Stimulated activated CD8-positive, alpha-beta memory T cell treated with anti-CD3 and anti-CD28 coated beads, Interleukin-15, amount 100 ng/mL, for 1 hour (primary cell): ENCODE data around the gene ADGRE2.
"Not testable (repeated sequence)": the region's sequence is repeated elsewhere in the genome, so short reads cannot be mapped to it uniquely, and the experiment has no call there.

Experiments
- DNase-seq: peaks from one replicate; pipeline ENCODE4 v3.0.0-alpha.2; 2020; ENCODE audit warnings: low read depth

Gene ADGRE2

GRCh38 chr19:14778110-14778845, at the start of gene ADGRE2:
Gene ADGRE2 (minus strand): TSS chr19:14778560. CDS start chr19:14776756, 1,804 bp downstream.
- not testable (repeated sequence) for DNase-seq

DNA sequence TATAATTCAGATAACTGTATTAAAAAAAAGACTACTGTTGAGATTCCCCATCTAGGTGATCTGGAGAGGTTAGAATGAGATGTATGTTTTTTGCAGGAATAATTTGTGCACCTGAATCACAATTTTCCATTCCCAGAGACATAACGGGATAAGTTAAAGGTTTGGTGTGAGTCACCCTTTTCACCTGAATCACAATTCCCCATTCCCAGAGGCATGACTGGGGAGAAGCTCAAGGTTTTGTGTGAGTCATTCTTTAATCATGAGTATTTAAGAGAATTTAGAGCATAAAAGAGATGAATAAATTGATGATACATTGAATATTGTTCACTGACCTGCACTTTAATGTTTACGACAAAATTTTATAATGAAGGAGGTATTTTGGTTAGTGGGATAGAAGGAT, 47.6 kb upstream of the ADGRE2 start:
- DNase-seq: no peak

DNA sequence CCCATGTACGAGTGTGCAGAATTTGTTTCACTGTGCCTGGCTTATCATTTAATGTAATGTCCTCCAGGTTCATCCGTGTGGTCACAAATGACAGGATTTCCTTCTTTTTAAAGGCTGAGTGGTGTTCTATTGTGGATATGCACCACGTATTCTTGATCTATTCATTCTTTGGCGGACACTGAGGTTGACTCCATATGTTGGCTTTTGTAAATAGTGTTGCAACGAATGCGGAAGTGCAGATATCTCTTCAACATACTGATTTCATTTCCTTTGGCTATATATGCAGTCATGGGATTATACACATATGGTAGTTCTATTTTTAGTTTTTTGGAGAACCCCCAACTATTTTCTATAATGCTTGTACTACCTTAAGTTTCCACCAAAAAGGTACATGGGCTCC, 43.6 kb upstream of the ADGRE2 start:
- DNase-seq: no peak

GRCh38 chr19:14818588-14818987, 40.2 kb upstream of the ADGRE2 start:
- no peak for DNase-seq

DNA sequence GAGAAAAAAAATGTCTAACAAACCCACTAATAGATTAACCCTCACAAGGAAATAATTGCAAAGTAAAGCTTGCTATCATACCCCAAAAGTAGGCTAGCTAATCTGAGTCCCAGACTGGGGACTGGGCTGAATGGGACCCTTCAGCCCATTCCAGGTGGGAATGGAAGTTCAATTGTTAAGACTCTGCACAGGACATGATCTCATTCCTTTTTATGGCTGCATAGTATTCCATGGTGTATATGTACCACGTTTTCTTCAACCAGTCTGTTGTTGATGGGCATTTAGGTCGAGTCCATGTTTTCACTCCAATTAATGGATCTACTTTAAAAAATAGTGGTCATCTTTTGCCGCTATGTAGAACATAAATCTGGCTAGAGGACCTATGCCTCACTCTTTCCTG, 38.7 kb upstream of the ADGRE2 start:
- DNase-seq: no peak

GRCh38 chr19:14814982-14815652, 36.8 kb upstream of the ADGRE2 start:
- DNase-seq: no peak

- no peak for DNase-seq
Measured at GRCh38 chr19:14809272-14810057, 31.1 kb upstream of the ADGRE2 start.

DNA sequence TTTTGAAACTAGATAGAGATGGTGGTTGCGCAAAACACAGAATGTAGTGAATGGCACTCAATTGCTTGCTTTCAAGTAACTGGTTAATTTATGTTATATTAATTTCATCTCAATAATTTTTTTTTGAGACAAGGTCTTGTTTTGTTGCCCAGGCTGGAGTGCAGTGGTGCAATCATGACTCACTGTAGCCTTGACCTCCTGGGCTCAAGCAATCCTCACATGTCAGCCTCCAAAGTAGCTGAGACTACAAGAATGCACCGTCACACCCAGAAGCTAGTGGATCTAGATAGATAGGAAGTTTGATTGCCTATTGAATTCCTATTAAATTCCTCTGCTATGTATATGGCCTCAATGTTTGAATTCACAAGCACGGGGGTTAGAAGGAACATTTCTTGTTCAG, 26.4 kb upstream of the ADGRE2 start:
- no peak for DNase-seq

DNA sequence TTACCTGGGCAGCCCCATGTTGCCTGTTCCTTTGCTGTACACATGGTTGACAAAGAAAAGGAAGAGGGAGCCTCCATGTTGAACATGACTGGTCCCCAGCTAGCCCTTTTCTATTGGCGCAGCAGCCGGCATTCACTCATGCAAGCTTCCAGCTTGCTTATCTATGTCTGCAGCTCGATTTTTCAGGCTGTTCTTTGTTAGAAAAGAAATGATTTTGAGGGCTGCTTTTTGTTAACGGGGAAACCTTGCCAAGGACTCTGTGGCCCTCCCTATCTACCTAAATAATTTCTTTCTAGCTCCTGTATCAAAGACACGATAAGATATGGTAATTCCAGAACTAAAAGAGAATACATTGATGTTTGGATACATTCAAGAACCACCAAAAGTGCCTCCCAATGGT, 20.4 kb upstream of the ADGRE2 start:
- no peak for DNase-seq

GRCh38 chr19:14796021-14796420, 17.7 kb upstream of the ADGRE2 start:
- no peak for DNase-seq

DNA sequence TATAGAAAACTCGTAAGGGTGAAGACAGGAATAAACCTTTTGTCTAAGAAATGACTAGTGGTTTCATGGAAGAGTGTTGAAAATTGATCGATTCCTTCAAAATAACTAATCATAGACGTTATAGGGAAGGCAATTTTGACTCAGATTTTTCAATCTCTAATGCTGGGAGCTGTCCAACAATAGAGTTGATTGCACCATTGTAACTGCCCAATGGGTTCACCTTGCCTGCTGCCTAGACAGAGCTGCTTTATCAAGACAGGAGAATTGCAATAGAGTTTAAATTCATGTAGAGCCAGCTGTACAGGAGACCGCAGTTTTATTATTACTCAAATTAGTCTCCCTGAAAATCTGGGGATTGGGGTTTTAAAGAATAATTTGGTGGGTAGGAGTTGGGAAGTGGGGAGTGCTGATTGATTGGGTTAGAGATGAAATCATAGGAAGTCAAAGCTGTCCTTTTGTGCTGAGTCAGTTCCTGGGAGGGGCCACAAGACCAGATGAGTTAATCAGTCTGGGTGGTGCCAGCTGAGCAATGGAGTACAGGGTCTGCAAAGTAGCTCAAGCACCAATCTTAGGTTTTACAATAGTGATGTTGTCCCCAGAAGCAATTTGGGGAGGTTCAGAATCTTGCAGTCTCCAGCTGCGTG, 16.8 kb upstream of the ADGRE2 start:
- DNase-seq: no peak

DNA sequence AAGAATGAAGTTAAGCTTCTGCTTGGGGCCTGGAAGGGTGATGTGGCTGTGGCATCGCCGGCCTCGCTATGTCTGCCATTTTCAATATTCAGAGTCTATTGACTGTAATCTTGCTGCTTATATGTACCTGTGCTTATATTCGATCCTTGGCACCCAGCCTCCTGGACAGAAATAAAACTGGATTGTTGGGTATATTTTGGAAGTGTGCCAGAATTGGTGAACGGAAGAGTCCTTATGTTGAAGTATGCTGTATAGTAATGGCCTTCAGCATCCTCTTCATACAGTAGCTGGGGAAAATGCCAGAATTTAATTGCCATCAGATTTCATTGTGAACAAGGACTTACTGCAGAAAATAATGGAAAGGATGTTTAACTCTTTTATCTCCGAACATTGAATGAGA, 13.9 kb upstream of the ADGRE2 start:
- not testable (repeated sequence) for DNase-seq

- no peak for DNase-seq
Measured at GRCh38 chr19:14786421-14786851, 8.1 kb upstream of the ADGRE2 start.

DNA sequence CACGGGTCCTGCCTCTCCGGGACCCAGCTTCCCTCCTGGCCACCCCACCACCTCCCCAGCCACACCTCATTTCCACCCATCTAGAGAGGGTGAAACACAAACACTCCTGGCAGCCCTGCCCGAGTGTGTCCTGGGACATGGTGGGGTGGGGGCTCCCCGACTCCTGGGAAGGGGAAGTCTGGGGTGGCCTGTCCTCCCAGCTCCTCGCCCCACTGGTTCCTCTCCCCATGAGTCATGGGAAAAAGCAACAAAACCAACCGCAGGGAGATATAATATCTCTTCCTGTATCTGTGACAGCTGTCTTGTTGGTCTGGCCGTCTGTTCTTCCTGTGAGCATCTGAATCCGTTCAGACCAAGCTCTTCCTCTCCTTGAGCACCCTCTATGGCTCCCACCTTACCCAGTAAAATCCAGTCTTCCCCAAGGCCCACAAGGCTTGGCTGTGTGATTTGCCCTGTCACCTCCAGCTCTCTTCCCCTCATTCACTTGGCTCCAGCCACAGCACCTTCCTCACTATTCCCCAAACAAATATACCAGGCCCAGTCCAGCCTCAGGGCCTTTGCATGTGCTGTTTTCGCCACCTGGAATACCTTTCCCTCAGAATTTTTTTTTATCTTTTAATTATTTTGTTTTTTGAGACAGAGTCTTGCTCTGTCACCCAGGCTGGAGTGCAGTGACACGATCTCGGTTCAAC, 6.9 kb upstream of the ADGRE2 start:
- DNase-seq: not testable (repeated sequence)

DNA sequence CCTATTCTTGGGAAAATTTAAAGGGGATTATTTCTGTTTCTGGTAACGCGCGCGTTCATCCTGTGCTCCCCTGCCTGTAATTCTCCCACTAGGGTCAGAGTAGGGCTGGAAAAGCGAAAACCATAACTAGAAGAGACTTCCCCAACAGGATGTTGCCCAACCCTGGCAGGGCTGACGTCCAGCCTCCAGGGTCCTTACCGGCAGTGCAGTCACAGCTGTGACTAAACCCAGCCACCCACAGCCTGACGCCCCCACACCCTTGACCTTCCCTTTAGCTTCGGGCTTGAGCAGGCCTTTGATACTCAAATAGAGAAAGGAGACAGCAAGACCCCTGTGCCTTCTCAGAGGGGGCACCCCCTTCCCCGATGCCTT, 6.4 kb upstream of the ADGRE2 start:
- not testable (repeated sequence) for DNase-seq

DNA sequence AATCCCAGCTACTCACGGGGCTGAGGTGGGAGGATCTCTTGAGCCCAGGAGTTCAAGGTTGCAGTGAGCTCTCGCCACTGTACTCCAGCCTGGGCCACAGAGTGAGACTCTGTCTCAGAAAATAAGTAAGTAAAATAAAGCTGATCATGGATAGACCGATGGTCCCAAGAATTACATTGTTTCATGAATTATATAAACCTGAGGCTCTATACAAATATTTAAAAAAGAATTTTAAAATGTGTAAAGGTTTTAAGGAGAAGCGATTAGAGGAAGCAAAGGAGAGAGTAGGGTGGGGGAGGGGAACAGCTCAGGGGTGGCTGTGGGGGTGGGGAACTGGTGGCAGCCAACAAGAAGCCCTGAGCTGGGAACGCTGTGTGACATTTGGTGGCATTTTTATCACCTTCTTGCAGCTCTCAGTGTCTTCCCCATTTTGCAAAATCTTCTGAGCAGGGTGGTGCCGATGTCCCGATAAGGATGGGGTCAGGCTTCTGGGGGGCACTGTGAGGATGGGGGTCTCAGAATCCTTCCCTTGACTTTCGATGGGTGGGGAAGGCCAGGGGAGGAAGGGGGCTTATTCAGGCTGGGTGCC, 5.1 kb upstream of the ADGRE2 start:
- DNase-seq: not testable (repeated sequence)

GRCh38 chr19:14782626-14783409, 4.5 kb upstream of the ADGRE2 start:
- no peak for DNase-seq

DNA sequence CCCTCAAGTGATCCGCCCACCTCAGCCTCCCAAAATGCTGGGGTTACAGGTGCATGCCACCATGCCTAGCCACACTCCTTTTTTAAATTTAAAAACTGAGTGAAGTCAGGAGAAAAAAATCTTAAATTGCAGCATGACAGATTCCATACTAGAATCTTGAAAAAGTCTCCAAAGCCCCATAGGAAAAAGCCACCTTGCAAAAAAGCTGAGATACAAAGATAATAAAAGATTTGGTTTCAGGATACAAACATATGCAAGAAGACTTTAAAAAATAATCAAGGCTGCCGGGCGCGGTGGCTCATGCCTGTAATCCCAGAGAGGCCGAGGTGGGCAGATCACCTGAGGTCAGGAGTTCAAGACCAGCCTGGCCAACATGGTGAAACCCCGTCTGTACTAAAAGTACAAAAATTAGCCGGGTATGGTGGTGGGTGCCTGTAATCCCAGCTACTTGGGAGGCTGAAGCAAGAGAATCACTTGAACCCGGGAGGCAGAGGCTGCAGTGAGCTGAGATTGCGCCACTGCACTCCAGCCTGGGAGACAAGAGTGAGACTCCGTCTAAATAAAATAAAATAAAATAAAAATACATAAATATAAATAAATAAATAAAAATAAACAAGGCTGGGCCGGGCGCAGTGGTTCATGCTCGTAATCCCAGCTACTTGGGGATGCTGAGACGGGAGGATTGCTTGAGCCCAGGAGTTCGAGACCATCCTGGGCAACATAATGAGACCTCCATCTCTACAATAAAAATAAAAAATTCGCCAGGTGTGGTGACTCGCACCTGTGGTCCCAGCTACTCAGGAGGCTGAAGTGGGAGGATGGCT, 3.6 kb upstream of the ADGRE2 start:
- not testable (repeated sequence) for DNase-seq

- DNase-seq: not testable (repeated sequence)
Measured at GRCh38 chr19:14780622-14781225, 2.4 kb upstream of the ADGRE2 start.
